CD4-positive, alpha-beta T cell treated with Interferon gamma for 1 hour (primary cell): ENCODE results near the gene ABLIM2.

ENCODE experiments used
- DNase-seq: peaks from one replicate; pipeline ENCODE4 v3.0.0-alpha.2; 2020

The ABLIM2 gene

DNA sequence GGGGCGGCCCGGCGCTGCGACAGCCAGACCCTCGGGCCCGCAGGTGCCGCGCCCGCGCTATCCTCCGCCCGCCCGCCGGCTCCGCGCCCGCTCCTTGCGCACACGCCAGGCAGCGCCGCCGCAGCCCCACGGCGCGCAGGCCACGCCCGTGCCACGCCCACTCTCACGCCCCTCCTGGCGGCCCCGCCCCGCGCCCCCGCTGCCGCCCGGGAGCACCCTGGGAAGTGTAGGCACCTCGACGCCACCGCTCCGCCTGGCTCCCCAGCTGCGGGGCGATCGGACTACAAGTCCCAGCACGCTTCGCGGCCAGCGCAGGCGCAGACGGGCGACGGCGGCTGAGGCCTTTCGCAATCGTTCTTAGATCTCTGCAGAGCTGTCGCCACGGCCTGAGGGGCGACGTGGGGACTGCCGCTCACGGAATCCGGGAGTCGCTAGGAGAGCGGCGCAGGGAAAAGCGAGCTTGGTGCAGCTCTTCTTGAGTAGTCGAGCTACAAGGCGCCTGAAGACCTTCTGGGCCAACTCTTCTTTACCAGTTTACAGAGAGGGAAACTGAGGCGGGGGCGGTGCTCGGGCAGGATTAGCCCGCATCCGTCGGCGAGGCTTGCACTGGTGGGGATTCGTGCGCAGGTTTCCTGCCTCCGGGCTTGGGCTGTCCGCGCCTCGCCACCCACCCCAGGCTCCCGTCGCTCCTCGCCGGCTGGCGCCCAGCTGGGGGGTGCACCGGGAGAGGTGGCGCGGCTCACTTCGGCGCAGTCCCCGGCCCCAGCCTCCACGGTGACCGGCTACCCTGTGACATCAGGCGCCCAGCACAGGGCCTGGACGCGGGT is at the start of gene ABLIM2:
Gene ABLIM2 (minus strand): TSS at position 104 of the 827 bp plus-strand sequence. CDS start 124 bp downstream, outside the sequence.
- peak; percentile 99 for DNase-seq

DNA sequence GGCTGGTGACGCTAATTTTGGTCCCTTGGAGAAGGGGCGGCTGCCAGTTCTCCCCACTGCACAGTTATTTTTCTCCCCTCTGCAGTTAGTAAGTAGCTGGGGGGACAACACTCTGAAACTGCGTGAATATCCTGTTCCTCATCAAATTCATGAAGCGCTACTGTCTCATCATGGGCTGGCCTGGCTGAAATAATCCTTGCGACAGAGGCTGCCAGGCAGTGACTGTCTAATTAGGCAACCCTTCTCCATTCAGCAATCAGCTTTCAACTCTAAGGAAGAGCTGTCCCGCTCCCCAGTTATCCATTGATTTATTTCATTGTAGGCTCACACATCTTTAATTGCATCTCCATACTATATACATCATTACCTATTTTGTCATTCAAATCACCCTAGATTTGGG is 48.7 kb upstream of the ABLIM2 start:
- peak; percentile 33 for DNase-seq

DNA sequence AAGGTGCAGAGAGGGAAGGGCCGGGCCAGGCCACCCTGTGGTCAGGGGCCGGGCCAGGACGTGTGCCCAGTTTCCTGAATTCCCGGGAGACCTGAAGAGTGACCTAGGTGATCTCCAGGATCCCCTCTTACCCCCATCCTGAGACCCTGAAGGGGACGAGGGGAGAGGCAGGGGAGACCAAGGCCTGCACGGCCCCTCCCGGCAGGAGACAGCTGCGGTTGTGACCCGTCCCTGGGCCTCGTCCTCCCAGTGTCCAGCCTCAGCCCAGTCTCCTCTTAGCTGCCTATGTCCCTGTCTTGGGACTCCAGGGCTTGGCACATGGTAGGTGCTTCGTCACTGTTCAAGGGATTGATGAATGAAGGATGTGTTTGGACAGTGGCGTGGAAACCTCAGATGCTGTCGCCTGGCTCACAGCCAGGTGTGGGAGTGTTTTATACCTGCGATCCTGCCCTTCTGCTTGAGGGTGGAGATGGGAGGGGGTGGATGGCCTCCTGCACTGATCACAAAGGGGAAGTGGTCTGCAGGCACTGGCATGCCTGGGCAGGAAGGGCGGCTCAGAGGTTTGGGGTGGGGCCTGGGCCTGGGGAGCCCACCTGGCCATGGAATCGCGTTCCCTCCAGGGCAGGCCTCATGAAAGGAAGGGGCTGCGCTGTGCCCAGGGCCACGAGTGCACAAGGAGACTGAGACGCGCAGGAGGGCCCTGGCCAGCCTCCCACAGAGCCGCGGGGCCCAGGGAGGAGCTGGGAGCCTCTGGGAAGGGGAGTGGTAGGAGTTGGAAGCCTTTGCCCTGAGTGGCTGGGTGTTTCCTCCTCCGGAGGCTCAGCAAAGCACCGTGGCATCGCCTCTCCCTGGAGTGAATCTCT is 47.4 kb upstream of the ABLIM2 start:
- peak; percentile 32 for DNase-seq

DNA sequence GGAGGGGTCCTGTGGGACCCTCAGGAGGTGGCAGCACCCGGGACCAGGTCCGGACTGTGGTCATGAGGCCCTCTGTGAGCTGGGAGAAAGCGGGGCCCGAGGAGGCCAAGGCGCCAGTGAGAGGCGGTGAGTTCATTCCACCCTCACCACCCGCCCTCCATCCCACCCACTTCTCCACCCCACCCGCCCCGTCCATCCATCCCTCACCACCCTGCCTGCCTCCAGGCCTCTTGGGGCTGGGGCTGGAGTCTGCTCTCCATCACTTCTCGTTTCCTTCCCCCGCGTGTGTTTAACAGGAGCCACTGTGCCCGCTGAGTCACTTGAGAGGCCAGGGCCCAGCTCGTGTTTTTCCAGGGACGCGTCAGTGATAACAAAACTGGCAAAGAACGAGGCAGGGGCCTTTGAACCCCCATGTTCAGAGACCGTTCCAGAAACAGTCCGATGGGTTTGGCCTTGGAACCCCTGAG is 46.7 kb upstream of the ABLIM2 start:
- peak; percentile 36 for DNase-seq

DNA sequence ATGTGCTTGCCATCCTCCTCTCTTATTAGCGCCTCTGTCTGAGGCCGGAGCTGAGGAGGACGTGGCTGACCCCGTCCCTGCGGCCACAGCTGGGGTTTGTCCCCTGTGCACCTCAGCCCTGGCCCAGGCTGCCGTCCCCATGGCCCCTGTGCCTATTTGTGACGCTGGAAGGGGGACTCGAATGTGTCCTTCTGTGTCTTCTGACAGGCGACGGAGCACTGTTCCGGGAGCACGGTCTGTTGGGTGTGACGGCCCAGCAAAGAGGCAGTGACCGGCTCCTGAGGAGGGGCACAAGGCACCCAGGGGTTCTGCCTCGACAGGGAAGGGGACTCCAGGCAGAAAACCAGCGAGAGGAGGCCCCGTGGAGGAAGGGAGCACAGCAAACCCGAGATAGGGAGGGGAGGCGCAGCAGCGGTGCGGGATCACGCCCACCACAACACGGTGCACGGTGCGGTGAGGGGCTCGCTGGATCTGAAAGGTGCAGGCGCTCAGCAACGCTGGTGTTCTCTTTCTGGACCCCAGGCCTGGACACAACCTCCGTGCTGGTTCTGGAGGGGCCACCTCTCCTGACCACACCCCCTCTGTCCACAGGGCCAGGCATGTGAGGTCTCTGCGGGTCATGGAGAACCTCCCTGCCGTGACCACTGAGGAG is 46.1 kb upstream of the ABLIM2 start:
- DNase-seq, result no peak

DNA sequence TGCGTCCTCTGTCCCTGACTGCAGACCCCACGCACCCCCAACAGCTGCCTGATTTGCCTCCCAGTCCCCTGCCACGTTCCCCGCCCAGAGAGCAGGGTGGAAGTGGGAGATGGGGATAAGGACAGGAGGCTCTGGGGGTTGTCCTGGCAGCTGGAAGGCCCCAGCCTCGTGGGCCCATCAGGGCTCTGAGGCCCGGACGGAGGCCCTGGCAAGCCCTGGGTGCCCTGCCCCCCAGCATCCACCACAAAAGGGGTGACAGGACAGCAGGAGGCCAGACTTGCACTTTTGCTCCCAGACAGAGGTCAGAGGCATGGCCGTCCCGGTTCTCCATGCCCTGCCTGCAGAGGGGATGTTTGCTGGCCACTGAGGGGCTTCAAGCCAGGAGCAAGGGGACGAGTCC is 45.2 kb upstream of the ABLIM2 start:
- no peak for DNase-seq

DNA sequence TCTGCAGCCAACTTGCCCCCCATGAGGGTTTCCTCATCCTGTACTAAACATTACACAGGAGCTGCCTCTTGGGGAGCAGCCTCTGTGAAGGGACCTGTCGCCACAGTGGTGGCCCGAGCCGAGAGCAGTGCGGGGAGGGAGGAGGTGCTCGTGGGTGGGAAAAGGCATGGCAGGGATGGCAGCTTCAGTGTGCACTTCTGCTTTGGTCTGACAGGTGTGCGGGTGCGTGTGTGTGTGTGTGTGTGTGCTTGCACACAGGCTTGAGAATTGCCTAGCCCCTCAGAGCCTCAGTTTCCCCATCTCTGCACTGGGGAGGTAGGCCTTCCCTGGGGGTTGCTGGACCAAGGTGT is 44.4 kb upstream of the ABLIM2 start:
- no peak for DNase-seq

DNA sequence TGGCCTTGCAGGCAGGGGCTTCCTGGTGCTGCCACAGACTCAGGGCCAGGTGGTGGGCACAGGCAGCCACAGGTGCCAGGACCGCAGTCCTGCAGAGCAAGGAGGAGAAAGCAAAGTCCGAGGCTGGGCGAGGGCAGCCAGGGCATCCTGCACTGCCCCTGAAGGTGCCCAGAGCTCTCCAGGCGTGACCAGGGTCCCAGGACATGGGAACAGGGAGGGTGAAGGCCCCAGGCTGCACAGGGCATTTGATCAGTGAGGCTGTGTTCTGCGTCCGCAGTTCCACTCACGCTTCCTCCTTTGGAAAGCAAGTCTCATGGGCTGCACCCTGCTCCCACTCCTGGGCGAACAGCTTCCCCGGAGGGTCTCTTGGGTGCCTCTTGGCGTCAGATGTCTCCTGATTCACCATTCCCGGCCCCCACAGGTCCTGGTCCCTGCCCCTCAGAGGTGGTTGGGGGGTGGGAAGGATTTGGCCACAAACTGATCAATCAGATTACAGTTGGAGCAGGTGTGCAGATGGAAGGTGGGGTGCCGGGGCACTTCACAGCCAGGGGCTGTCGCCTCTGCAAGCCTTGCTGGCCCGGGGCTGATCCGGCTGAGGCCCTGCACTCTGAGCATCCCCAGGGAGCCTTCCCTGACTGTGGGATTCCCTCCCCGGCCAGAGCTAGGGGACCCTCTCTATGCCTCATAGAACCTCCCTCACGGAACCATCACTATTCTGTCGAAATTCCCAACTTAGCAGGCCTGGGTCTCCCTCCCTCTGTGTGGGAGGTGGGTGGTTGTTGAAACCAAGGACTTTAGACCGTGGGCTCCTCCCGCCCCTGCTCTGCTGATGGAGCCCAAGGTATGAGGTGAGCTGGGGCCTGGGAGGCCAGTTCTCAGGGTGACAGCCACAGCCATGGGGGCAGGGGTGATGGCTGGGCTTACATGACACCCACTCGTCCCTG is 43.8 kb upstream of the ABLIM2 start:
- no peak for DNase-seq

DNA sequence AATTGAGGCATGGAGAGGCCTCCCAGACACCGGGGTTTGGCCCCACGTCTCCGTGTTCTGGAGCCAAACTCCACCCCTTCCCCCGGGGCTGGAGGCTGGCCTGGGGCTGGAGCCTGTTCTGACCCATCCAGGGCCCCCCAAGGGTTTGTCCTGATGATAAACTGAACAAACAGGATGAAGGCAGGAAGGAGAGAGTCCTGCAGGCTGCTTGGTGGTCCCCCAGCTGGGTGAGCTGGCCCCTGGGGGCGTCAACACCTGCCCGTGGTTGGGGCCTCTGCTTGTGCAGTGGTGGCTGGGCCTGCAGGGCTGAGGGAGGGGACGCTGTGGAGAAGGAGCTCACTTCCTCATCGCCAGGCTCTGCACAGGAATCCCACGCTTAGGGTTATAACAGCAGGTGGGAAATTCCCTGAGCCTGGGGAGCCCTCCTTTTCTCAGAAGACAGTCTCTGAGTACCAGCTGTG is 42.7 kb upstream of the ABLIM2 start:
- peak; percentile 68 for DNase-seq

DNA sequence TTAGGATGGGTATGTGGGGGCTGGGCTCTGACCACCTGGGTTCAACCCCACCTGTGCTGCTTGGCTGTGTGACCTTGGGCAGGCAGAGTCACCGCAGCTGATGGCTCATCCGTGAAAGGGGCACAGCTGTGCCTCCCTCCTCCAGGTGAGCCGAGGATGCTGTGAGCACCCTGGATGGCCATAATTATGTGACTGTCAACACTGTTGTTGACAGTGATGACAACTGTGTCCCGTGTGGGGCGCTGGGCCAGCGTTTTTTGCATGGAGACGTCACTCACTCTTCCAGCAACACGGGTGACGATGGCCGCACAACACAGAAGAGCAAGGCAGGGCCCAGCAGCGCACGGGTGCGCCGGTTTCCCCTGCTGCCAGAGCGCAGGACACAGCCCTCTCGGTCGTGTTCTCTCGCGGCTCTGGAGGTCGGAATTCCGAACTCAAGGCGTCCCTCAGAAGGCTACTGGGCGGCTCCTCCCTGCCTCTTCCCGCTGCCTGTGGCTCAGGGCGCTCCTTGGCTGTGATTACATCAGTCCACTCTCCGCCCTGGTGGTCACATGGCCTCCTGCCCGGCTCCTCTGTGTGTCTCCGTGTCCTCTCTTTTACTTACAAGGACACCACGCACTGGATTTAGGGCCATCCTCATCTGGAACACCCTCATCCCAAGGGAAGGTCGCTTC is 41.8 kb upstream of the ABLIM2 start:
- DNase-seq, result peak; percentile 59

DNA sequence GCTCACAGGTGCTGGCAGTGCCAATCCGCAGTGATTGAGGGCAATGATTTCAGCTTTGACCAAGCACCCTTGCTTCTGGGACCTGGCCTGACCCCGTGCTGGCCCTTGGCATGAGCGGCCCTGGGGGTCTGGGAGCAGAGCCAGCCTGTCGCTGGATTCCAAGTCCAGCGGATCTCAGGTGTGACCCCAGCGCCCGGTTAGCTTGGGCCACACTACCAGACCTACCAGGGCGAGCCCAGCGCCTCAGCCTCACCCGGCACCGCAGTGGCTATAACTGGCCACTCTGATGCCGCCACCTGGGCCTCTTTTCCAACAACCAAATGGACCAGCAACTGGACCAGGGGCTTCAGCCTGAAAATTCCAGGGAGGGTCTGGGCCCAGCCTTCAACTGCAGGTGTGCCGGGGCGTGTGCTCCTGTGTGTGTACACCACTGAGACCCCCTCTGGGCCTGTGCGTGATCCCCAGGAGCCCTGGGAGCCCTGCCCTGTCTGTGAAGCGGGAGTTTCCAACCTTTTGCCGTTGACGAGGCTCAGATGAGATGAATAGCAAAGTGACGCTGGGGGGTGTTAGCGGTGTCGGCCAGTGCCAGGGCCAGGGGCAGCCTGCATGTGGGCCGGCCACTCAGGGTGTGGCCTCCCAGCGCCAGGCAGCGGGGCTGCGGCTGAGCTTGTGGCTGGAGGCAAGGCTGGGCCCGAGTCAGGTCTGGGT is 41.1 kb upstream of the ABLIM2 start:
- DNase-seq, result peak; percentile 21

DNA sequence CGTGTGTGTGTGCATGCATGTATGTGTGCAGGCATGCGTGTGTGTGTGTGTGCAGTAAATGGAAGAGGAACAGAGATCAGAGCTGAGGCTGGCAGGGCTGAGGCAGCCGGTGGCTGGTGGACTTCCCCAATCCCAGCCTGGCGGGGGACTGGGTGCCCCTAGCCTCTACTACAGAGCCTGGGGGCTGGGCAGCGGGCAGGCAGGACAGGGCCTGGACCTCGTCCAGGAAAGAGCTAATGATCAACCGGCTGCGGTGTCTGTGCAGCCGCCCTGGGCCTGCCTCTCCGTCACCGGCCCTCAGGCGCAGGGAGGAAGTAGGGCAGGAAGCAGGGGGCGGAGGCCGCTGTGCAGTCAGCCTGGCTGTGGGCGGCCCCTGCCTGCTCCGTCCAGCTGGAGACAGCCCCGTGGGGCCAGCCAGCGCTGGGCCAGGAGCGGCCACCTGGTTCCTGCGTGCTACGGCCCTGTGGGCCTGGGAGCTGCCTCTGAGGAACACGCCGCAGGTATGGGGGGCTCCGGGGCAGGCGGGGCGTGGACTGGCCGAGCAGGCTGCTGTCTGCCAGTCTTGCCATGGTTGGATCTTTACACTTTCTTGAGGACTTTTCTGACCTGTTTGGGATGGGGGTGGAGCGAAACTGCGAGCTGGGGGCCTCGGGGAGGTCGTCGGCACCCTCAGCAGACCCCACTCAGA is 40.4 kb upstream of the ABLIM2 start, which contains the start of gene SH3TC1:
Gene SH3TC1 (plus strand): TSS at position 385 of the 688 bp plus-strand sequence. CDS start 5,905 bp downstream, outside the sequence.
- peak; percentile 77 for DNase-seq

DNA sequence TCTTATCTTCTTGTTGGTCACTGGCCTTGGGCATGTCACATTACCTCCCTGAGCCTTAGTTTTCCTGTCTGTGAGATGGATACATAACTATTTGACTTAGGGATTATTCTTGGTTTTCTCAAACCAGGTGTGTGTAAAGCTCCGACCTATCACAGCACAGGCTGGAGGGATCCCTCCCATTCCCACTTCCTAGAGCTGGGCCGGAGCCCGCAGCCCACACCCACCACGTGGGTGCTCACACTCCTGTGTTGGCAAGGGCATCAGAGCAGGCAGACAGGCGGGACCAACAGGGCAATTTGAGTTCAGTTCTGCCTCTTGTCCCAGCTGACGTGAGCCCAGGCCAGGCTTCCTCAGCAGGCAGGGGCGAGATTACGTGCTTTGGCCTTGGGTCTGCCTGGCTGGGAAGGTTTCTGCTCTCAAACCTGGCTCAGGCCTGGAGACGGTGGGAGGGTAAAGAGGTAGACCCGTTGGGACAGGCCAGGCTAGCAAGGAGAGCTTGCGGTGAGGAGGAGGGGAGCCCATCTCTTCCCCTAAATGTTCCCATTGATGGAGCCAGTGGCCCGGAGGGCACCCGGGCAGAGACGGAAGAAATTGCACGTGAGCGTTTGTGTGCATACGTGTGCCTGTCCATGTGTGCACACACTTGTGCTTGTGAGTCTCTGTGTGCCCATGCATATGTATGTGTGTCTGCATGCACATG is 39.7 kb upstream of the ABLIM2 start:
- no peak for DNase-seq

DNA sequence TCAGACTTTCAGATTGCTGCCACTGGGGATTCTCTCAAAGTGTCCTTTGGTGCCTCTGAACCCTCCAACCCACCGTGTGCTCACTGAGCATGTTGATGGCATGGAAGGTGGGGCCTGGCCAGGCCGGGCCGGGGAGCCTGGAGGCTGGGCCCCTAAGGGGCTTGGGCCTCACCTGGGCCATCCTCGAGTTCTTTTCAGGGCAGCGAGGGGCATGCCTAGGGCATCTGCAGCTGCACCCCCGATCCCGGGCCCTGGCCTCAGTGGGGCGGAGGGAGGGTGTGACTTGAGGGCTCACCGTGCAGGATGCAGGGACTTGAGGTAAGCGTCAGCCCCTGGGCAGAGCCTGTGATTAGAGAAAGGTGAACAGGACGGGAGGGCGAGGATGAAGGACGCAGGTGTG is 38.9 kb upstream of the ABLIM2 start:
- DNase-seq, result no peak

DNA sequence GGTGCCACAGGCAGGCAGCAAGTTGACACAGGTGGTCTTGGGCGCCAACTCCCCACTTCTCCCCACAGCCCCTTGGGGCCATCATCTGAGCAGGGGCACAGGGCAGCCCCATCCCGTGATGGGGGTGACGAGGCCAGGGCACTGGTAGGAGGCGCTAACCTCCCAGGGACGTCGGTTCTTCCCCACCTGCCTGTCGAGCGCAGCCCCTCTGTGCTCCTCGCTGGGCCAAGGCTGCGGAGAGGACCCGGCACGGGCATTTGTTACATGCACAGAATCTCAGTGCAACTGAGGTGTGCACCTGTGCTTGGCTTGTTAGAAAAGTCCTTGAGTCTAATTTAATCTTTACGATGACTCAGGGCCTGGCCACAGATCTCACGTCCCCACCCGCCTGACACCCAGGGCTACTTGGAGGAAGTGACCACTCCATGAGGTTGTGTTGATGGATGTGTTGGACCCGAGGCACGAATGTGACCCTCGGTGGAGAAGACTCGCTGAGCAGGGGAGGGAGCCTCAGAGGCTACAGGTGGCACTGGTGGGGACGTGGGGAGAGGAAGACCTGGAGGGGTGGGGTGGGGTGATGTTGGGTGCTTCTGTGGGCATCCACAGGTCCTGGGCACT is 37.3 kb upstream of the ABLIM2 start:
- DNase-seq, result no peak

DNA sequence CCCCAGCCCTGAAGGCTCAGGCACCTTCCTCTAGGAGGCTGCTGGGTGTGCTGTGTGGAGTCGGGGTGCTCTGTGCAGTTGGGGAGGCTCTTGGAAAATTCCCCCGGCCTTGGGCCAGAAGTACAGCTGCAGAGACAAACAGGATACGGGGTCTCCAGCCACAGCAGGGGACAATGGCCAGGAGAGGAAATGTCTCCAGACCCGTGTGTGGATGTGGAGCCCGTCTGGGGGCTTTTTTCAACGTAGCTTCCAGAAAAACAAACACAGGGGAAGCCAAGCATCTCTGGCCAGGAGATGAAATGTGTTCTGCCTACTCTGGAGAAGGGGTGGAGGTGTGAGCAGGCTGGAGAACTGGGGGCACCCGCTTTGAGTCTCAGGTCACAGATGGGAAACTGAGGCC is 36.8 kb upstream of the ABLIM2 start:
- no peak for DNase-seq

DNA sequence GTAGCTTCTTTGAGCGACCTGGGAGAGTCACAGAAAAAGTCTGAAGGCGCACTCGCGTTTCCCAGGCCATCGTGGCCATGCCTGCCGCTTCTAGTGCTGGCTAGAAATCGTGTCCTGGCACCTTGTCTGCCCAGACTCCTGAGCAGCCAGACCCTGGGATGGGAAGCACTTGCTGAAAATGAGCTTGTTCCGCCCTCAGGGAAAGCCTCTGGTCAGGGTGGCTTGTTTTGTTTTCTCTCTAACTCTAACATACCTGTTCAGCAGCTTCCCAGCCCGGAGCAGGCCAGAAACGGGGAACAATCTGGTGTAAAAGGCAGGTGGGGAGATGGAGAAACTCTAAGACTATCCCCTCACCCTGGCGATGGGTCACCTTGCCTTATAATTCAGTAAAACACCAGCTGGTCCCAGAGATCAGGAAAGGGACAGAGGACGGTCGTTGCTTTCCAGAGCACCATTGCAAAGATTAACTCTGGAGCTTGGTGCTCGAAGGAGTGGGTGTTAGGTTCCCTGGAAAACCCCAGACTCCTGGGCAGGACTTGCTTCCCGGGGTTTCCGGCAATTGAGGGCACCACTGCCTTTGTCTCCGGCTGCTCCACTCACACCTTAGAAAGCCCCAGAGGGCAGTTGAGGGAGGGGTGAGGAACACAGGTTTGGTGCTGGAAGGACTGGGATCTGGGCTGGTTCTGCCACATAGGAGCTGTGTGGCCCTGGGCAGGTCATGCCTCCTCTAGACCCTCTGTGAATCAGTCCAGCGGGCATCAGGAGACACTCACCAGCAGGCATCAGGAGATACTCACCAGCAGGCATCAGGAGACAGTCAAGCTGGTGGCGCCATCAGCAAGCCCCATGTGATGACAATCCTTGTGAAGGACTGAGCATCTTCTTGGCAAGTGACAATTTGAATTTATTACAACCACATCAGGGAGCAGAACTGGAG is 36.0 kb upstream of the ABLIM2 start:
- no peak for DNase-seq
